ENCODE data around the gene HTR3B. TPM values are rescaled to one million over a fixed set of nuclear protein-coding genes. Genes with fewer than 3 reads are reported as not detected.
"Not testable (repeated sequence)": the region's sequence is repeated elsewhere in the genome, so short reads cannot be mapped to it uniquely, and the experiment has no call there.

Gene HTR3B
- total RNA-seq, 1 experiment from 2014 or later = not detected

DNA sequence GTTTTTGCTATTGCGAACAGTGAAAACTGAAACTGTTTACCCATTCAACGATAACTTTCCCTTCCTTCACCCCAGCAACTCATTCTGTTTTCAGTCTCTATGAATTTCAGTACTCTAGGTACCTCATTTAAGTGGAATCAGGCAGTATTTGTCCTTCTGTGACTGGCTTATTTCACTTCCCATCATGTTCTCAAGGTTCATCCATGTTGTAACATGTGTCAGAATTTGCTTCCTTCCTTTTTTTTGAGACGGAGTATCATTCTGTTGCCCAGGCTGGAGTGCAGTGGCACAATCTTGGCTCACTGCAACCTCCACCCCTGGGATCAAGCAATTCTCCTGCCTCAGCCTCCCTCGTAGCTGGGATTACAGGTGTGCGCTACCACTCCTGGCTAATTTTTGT lies 23.7 kb downstream of the HTR3B start:
- no peak for DNase-seq (ENCODE audit: low read depth)
- in situ Hi-C loops (cut with HindIII; ENCODE audit: low pct_unique_long_range_greater_than_20kb, low sequenced_read_pairs) = no loop called here

DNA sequence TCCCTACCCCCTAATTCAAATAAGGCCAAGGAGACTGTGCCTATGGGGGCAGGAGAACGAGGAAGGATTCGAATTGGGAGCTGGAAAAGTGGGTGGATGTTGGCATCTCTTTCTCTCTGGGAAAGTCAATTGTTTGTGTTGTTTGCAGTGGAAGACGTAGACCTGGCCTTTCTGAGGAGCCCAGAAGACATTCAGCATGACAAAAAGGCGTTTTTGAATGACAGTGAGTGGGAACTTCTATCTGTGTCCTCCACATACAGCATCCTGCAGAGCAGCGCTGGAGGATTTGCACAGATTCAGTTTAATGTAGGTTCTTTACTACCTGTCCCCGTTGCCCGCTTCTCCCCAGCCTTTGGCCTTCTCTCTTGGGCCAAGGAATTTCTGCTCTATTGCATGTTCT lies 28.2 kb downstream of the HTR3B start:
- in situ Hi-C loops (cut with HindIII; ENCODE audit: low pct_unique_long_range_greater_than_20kb, low sequenced_read_pairs) = no loop called here
- DNase-seq (ENCODE audit: low read depth) = no peak

DNA sequence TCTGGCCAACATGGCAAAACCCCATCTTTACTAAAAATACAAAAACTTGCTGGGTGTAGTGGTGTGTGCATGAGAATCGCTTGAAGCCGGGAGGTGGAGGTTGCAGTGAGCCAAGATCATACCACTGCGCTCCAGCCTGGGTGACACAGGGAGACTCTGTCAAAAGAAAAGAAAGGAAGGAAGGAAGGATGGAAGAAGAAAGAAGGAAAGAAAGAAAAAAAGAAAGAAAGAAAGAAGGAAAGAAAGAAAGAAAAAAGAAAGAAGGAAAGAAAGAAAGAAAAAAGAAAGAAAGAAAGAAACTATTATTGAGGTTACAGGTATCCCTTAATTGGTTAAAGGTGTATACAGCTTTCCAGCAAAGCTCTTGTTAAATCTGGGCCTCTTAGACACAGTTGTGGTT lies 29.6 kb downstream of the HTR3B start:
- in situ Hi-C loops (cut with HindIII; ENCODE audit: low pct_unique_long_range_greater_than_20kb, low sequenced_read_pairs); DNase-seq (ENCODE audit: low read depth): not testable (repeated sequence)

DNA sequence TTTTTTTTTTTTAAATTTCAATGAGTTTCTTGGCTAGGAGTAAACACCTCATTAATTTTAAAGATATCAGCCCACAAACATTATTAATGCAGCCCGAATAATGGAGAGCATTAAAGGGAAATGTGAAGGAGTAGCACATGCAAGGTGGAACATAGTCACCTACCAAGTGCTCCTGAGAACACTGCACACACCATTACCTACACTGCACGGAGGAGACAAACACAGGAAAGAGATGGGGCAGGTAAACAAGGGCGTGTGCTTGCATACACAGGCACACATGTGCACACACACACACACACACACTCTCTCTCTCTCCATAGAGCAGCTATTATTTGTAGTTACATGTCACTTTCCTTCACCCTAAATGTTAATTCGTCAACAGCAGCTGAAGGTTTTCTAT lies 30.2 kb downstream of the HTR3B start:
- in situ Hi-C loops (cut with HindIII; ENCODE audit: low pct_unique_long_range_greater_than_20kb, low sequenced_read_pairs) = no loop called here
- no peak for DNase-seq (ENCODE audit: low read depth)

DNA sequence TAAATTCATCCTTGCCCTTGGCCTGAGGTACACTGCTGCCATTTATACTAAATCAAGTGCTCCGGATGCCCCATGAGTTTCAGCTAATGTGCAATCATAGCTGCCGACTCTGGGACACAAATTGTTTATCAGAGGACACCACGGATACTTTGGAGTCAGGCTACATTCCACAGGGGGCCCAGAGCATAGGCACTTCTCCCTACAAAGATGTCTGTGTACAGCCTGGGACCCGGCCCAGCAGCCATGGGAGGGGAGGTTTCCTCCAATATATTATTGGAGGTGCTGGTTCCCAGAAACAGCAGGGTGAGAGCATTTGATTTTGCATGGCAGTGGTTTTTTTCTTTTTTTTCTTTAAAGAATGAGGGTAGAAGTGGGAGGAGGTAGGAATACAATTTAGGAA lies 31.3 kb downstream of the HTR3B start:
- DNase-seq (ENCODE audit: low read depth) = no peak
- in situ Hi-C loops (cut with HindIII; ENCODE audit: low pct_unique_long_range_greater_than_20kb, low sequenced_read_pairs) = no loop called here

DNA sequence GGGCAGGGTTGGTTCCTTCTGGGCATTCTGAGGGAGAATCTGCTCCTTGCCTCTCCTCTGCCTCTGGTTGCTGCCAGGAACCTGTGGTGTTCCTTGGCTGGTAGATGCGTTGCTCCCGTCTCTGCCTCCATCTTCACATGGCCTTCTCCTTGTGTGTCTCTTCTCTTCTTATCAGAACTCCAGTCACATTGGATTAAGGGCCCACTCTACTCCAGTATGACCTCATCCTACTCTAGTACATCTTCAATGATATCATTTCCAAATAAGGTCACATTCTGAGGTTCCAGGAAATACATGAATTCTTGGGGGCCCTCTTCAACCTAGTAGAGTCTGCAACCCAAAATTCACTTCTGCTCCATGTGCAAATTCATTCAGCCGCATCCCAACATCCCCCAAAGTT lies 33.3 kb downstream of the HTR3B start:
- in situ Hi-C loops (cut with HindIII; ENCODE audit: low pct_unique_long_range_greater_than_20kb, low sequenced_read_pairs) = no loop called here
- DNase-seq (ENCODE audit: low read depth) = no peak

DNA sequence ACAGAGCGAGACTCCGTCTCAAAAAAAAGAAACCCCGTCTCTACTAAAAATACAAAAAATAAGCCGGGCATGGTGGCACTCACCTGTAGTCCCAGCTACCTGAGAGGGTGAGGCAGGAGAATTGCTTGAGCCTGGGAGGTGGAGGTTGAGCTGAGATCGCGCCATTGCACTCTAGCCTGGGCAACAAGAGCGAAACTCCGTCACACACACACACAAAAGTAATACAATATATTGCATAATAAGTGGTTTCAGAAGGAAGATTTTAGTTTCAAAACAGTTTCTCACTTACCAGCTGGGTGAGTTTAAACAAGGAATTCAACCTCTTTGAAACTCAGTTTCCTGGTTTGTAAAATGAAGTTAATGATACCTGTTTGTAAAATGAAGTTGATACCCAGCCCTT lies 37.7 kb downstream of the HTR3B start:
- in situ Hi-C loops (cut with HindIII; ENCODE audit: low pct_unique_long_range_greater_than_20kb, low sequenced_read_pairs) = no loop called here
- no peak for DNase-seq (ENCODE audit: low read depth)

DNA sequence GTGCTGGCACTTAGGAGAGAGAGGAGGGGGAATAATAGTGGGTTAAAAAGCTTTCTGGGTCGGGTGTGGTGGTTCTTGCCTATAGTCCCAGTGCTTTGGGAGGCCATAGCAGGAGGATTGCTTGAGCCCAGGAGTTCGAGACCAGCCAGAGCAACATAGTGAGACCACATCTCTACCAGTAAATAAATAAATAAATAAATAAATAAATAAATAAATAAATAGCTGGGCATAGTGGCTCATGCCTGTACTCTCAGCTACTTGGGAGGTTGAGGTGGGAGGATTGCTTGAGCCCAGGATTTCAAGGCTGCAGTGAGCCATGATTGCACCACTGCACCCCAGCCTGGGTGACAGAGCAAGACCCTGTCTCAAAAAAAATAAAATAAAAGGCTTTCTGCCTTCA lies 41.6 kb downstream of the HTR3B start:
- in situ Hi-C loops (cut with HindIII; ENCODE audit: low pct_unique_long_range_greater_than_20kb, low sequenced_read_pairs); DNase-seq (ENCODE audit: low read depth): not testable (repeated sequence)

DNA sequence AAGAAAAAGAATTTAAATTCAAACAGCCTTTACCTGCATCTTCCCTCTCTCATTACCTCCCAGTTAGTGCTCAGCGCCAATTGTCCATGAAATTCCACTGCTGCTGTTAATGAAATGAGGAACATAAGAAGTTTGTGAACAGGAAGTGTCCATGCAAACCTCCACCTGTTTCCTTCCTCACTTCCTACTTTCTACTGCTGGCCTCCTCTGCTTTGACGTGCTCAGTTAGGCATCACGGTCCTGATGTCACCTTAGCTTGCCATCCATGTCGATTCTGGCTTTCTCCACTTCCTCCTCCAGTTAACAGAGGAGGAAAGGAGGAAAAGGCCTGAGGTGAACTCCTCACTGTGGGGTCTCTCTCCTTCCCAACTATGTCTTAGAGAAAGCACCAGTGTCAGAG lies 43.4 kb downstream of the HTR3B start:
- in situ Hi-C loops (cut with HindIII; ENCODE audit: low pct_unique_long_range_greater_than_20kb, low sequenced_read_pairs) = no loop called here
- DNase-seq (ENCODE audit: low read depth) = no peak

DNA sequence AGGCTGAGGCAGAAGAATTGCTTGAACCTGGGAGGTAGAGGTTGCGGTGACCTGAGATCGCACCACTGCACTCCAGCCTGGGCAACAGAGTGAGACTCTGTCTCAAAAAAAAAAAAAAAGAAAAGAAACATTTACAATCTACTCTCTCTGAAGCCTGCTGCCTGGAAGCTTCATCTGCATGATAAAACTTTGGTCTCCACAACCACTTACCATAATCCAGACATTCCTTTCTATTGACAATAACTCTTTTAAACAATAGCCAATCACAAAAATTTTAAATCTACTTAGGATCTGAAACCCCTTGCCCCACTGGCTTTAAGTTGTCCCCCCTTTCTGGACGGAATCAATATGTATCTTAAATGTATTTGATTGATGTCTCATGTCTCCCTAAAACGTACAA lies 45.3 kb downstream of the HTR3B start:
- in situ Hi-C loops (cut with HindIII; ENCODE audit: low pct_unique_long_range_greater_than_20kb, low sequenced_read_pairs) = no loop called here
- no peak for DNase-seq (ENCODE audit: low read depth)

DNA sequence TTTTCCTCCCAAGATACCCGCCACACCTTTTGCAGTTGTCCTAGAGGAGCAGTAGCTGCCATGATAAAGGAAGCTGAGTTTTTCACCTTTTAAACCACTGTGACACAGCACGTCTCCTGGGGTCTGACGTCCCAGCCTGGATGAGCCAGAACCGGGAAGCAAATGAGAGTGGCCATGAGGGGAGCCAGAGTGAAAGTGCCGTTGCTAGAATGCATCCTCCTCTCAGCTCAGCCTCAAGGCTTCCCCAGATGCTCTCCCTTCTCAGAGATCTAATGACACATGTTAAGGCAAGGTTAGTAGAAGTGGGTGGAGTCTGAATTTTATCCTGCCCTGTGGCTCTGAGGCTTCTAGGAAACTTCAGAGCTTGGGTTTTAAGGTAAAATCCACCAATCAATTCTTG lies 46.9 kb downstream of the HTR3B start:
- in situ Hi-C loops (cut with HindIII; ENCODE audit: low pct_unique_long_range_greater_than_20kb, low sequenced_read_pairs) = no loop called here

DNA sequence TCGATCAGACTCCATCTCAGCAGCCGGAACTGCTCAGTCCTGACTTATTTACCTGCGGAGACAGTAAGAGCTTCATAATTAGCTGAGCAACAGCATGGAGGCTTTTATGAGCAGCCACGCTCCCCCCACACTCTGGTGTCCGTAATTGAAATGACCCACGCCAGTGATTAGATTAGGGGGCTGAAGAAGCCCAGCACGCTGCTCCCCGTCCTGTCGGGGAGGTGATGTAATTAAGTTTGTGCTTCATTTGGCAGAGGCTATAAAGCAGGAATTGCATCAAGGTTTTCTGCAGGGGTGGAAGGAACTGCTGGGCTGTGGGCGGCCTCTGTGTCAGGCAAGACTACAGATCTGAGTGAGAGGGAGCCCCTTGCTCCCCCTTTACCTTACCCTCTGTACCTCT lies 47.5 kb downstream of the HTR3B start:
- DNase-seq (ENCODE audit: low read depth) = no peak
- in situ Hi-C loops (cut with HindIII; ENCODE audit: low pct_unique_long_range_greater_than_20kb, low sequenced_read_pairs) = no loop called here

More for the DNA sequence above, 46.9 kb downstream of the HTR3B start:
- DNase-seq (ENCODE audit: low read depth) = no peak

DNA sequence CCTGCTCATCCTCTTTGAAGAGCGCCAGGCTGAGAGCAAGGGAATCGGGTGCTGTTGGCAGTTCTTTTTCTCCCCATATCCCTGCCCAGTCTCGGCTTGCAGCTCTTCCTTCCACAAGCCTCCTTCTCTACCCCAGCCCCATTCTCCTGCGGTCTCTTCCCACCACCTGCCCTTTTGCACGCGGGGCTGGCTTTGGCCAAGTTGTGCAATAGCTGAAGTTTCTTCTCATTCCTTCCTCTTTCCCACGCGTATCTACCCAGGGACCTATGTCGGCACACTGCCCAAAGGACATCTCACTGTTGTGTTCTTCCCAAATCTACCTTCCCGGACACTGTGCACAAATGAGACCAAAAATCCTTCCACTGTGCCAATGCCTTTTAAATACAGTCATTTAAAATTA lies 48.0 kb downstream of the HTR3B start:
- no peak for DNase-seq (ENCODE audit: low read depth)
- in situ Hi-C loops (cut with HindIII; ENCODE audit: low pct_unique_long_range_greater_than_20kb, low sequenced_read_pairs) = no loop called here

DNA sequence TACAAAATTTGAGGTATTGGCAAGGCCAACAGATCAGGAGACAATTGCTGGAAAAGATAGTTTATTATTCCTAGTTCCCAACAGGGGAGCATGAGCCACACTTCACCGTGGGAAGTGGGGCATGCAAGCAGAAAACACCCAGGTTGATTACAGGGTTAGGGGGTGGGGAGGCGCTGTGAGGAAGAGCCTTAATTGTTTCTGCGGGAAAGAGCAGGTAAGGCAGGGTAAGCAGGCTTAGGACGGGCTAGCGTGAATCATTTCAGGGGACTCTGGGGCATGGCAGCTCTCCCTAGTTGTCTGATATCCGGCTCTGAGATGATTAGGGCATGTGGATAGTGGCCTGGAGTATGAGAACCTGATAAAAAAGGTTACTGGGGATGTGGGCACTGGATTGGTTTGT lies 49.6 kb downstream of the HTR3B start:
- in situ Hi-C loops (cut with HindIII; ENCODE audit: low pct_unique_long_range_greater_than_20kb, low sequenced_read_pairs) = no loop called here
- no peak for DNase-seq (ENCODE audit: low read depth)

DNA sequence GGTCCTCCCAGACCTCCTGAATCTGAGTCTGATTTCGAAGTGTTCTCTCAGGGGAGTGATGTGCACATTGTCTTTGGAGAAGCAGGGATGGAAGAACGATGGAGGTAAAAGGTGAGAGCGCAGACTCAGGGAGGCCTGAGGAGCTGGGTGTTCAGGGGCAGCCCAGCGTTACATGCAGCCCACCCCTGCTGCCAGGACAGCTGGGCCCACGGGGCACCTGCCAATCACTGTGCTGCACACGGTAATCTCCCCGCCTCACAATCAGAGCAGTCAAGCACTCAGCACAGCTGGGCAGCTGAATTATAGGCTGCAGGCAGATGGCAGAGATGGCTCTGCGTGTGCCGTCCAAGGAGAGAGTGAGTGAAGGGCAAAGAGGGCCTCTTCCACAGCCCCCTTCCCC lies 52.4 kb downstream of the HTR3B start:
- in situ Hi-C loops (cut with HindIII; ENCODE audit: low pct_unique_long_range_greater_than_20kb, low sequenced_read_pairs) = no loop called here
- DNase-seq (ENCODE audit: low read depth) = no peak

DNA sequence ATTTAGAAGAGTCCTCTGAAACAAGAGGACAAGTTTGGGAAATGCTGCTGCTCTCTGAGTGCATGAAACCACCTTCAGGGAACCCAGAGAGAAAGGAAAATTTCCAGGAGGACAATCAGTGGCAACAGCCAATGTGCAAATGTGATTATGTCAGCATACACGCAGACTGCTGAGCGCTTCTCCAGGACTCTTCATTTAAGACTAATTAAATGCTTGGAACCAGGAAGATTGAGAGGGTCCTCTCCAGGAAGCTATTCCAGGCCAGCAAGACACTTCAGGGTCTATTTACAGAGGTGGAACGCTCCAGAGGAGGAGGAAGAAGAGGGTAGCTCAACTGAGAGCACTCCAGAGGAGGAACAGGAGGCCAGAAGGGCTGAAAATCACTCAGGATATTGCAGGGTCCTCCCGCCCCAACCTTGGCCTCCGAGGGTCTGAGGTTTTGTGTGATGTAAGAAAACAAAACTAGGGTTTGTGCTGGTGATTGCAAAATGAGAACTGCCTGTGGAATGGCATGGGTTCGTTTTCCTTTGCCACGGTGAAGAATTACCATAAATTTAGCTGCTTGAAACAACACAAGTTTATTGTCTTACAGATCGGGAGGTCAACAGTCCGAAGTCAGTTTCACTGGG lies 56.2 kb downstream of the HTR3B start:
- in situ Hi-C loops (cut with HindIII; ENCODE audit: low pct_unique_long_range_greater_than_20kb, low sequenced_read_pairs) = no loop called here

DNA sequence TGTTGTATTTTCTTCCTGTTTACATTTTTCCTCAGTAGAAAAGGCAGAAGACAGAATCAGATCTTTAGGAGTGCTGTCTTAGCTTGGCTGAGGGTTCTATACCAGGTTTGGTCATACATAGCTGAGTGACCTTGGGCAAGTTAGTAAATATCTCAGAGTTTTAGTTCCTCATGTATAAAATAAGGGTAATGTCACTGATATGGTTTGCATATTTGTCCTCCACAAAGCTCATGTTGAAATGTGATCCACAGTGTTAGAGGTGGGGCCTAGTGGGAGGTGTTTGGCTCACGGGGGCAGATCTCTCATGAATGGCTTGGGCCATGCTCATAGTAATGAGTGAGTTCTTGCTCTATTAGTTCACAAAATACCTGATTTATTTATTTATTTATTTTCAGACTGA lies 62.8 kb downstream of the HTR3B start:
- no peak for DNase-seq (ENCODE audit: low read depth)

More for the DNA sequence above, 56.2 kb downstream of the HTR3B start:
- DNase-seq (ENCODE audit: low read depth) = no peak

DNA sequence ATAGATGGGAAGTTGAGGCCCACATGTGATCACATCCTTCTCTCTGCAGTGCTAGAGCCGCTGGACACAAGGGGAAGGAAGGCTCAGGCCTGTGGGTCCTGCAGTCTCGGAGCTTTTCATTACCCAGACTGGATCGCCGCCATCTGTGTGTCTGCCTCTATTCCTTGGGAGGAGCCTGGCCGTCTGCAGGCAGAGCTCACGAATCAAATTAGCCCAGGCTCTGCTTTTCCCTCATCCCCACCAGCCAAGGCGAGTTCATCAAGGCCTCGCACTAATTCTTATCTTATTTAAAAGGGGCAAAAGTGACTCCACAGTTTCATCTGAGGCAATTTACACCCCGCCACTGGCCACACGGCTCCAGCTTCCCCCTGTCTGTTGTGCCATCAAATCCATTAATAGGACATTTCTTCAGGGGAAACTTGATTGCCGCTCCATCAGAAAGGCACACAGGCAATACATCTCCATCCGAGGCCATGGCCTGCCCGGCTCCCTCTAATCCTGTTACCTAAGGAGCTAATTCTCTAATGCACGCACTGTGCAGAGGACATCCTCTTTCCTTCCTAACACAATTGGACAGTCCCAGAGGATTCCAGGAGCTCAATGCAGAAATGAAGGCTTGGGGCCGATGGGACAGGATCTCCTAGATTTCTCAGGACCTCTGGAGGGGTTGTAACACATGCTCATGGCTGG lies 67.1 kb downstream of the HTR3B start:
- in situ Hi-C loops (cut with HindIII; ENCODE audit: low pct_unique_long_range_greater_than_20kb, low sequenced_read_pairs) = no loop called here
- no peak for DNase-seq (ENCODE audit: low read depth)

More for the DNA sequence above, 62.8 kb downstream of the HTR3B start:
- in situ Hi-C loops (cut with HindIII; ENCODE audit: low pct_unique_long_range_greater_than_20kb, low sequenced_read_pairs) = no loop called here

DNA sequence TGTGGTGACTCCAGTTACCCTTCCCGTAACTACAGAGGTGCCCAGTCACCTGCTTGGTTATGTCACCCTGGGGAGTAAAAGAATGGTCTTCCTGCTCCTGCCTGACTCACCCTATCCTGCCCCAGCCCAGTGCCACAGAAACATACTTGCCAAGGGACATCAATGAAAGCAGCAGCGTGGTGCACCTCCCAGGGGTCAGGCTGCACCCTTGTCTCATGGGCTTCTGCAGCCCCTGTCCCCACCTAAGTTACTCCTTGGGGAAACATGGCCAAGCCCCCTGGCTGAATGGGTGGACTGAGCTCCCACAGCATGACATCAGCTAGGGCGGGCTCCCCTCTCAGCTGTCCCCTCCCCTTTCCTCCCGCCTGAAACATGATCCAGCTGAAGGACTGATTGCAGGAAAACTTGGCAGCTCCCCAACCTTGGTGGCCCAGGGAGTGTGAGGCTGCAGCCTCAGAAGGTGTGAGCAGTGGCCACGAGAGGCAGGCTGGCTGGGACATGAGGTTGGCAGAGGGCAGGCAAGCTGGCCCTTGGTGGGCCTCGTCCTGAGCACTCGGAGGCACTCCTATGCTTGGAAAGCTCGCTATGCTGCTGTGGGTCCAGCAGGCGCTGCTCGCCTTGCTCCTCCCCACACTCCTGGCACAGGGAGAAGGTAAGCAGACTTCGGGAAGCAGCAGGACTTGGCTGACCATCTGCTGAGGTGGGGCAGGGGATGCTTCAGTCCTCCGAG lies 70.3 kb downstream of the HTR3B start, which contains the start of gene HTR3A:
TSS of gene HTR3A (plus strand) at position 368 of the 730 bp plus-strand sequence. CDS start at position 586, 218 bp downstream.
- in situ Hi-C loops (cut with HindIII; ENCODE audit: low pct_unique_long_range_greater_than_20kb, low sequenced_read_pairs) = no loop called here
- peak; percentile 84 for DNase-seq (ENCODE audit: low read depth)

Data from Caki2 (cell line).